ENCODE data around the gene POR. TPM values are rescaled to one million over a fixed set of nuclear protein-coding genes. Genes with fewer than 3 reads are reported as not detected.
A peak's percentile ranks its signal among the peaks of the same experiment; 100 is the strongest.

Gene POR
- total and polyA plus RNA-seq, 12 donors: 37.3 to 203 (median 65.5) TPM

DNA sequence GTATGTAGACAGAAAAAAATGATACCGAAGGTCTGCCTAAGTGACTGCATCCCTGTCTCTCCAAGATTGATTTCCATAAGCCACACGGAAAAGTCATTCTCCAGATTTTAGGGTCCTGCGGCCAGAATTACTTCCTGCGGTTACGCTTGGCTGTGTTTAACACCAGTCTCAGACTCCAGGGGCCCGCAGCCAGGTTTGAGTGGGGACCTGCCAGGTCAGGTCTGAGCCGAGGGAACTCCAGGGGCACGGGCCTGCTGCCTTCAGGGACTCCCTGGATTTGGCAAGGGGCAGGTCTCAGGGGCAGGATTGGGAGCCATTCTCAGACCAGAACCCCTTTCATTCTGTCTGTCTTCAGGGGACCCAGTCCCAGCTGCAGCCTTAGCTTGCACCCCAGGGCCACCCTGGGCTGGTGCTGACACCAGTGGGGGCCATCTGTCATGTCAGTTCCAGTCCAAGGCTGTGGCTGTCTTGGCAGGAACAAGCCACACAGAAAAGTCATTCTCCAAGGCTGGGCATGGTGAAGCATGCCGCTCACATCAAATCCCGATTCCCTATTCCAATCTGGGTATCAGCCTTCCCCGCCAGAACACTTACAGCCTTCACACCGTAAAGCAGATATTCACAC, 40.5 kb downstream of the POR start:
- no peak overlapping the region for H3K27ac ChIP-seq

GRCh38 chr7:75957021-75957736, 42.2 kb downstream of the POR start:
- Histone ChIP-seq H3K27me3 (no peaks in the 10 kb centered on the region), H3K4me3 (no peak overlapping the region), H3K36me3 (peaks cover 0 to 74% (median 9%) of the 10 kb centered on the region in 9 donors), H3K4me1 (peaks cover 5 to 32% (median 12%) of the 10 kb centered on the region in 9 donors), H3K9me3 (no peaks in the 10 kb centered on the region), H3K27ac (peak overlapping the region in 1 of 10 donors; percentile 51)
- TF ChIP-seq CTCF (IDR thresholded peaks at IDR 0.05): no peak
- WGBS, 2 donors: 79 to 85% methylated on average over 16 of the region's 16 CpGs
- intact Hi-C loops (cut with DNase I): no loop called here
- ATAC-seq (peak in 6 of 8 donors; percentile 17 to 50 (median 32)), DNase-seq (no peak)

More for the DNA sequence above, 40.5 kb downstream of the POR start:
- 93 to 96% methylated on average over 12 of the region's 12 CpGs for WGBS, 2 donors
- no peak for TF ChIP-seq CTCF (IDR thresholded peaks at IDR 0.05)
- no peaks in the 10 kb centered on the region for H3K27me3 ChIP-seq
- ATAC-seq (no peak), DNase-seq (no peak)
- intact Hi-C loops (cut with DNase I): no loop called here
- peaks cover 0 to 71% (median 9%) of the 10 kb centered on the region in 9 donors for H3K36me3 ChIP-seq
- no peak overlapping the region for H3K4me3 ChIP-seq
- H3K4me1 ChIP-seq: peaks cover 0 to 35% (median 13%) of the 10 kb centered on the region in 9 donors
- H3K9me3 ChIP-seq: no peaks in the 10 kb centered on the region

DNA sequence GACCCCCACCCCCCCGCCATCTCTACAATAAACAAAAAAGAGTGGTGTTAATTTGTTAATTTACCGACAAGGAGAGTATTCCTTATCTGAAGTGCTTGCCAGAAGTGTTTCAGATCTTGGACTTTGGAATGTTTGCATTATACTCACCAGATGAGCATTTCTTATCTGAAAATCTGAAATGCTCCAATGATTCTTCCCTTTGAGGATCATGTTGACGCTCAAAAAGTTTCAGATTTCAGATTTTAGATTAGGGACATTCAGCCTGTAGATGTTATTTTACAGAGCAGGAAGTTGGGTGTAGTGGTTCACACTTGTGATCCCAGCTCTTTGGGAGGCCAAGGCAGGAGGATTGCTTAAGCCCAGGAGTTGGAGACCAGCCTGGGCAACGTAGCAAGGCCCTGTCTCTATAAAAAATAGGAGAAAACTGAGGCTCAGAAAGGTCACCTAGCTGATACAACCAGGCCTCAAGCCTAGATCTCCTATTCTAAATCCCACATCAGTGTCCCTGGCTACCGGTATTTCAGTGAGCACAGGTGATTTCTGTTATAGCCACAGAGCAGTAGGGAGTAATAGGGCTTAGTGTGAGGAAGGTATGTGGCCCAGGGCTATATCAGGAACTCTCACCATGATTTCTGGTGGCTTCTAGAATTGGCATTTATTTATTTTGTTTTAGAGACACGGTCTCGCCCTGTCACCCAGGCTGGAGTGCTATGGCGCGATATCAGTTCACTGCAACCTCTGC, 44.0 kb downstream of the POR start:
- intact Hi-C loops (cut with DNase I): no loop called here

More for the DNA sequence above, 44.0 kb downstream of the POR start:
- no peak for TF ChIP-seq CTCF (IDR thresholded peaks at IDR 0.05)
- H3K9me3 ChIP-seq: no peaks in the 10 kb centered on the region
- WGBS, 2 donors: 94% methylated on average over 9 of the region's 9 CpGs
- H3K27ac ChIP-seq: no peak overlapping the region
- DNase-seq: no peak
- no peak for ATAC-seq
- peaks cover 18 to 42% (median 28%) of the 10 kb centered on the region in 9 donors for H3K4me1 ChIP-seq
- peaks cover 0 to 68% (median 9%) of the 10 kb centered on the region in 9 donors for H3K36me3 ChIP-seq
- H3K27me3 ChIP-seq: no peaks in the 10 kb centered on the region
- H3K4me3 ChIP-seq: no peak overlapping the region
